Pancreas (tissue), 10 donors: ENCODE results near the gene ZDHHC16. TPM values are rescaled to one million over a fixed set of nuclear protein-coding genes. Genes with fewer than 3 reads are reported as not detected.
A peak's percentile ranks its signal among the peaks of the same experiment; 100 is the strongest.
"Not testable (repeated sequence)": the region's sequence is repeated elsewhere in the genome, so short reads cannot be mapped to it uniquely, and the experiment has no call there.

Experiments
- ATAC-seq, 4 donors: fragments of 200-7000 bp; cut with Tn5 transposase; one replicate each; pipeline versions ENCODE4 v1.8.0 to v1.9.1; 2020; ENCODE audit warnings: mild to moderate bottlenecking in 4 of 4, moderate library complexity in 4 of 4
- DNase-seq, 6 donors: peaks; one replicate each; pipeline ENCODE4 v3.0.0-alpha.2; 2020
- FAIRE-seq: peaks from 2 replicates; lab custom pipeline; 2012; peaks lifted over from hg19 to GRCh38; lab: Jason Lieb, UNC
- H3K27ac ChIP-seq, 4 donors: fragments of 200-600 bp; sonication (generic); 1 replicate in 3 of 4; 2 replicates in 1 of 4; pipeline versions ENCODE4 v1.5.0 to v1.8.0; 2020
- H3K27me3 ChIP-seq, 4 donors: fragments of 200-600 bp; one replicate each; pipeline ENCODE4 v1.8.0; 2021
- H3K36me3 ChIP-seq, 3 donors: fragments of 200-600 bp; sonication (generic) in 1 of 3; one replicate each; pipeline versions ENCODE4 v1.5.0 to v1.8.0; 2020 to 2021
- H3K4me1 ChIP-seq, 3 donors: fragments of 200-600 bp; one replicate each; pipeline ENCODE4 v1.8.0; 2021
- H3K4me3 ChIP-seq, 4 donors: fragments of 200-600 bp; sonication (generic) in 2 of 4; one replicate each; pipeline versions ENCODE4 v1.5.0 to v1.8.0; 2020 to 2021
- H3K9me3 ChIP-seq, 4 donors: fragments of 200-600 bp; one replicate each; pipeline ENCODE4 v1.8.0; 2021
- CTCF ChIP-seq, 4 donors: fragments of 200-600 bp; sonication (generic) in 3 of 4; IDR thresholded peaks; one replicate each; pipeline versions ENCODE4 v1.5.0 to v1.8.0; 2021; ENCODE audit warnings: antibody characterized with exemption in 4 of 4
- WGBS, 2 donors: extraction: QIAGEN DNeasy Blood & Tissue Kit; methylation state at CpG; one replicate each; pipeline ENCODE4 v1.1.7; 2013; 5-methylcytosine and 5-hydroxymethylcytosine counted together
- intact Hi-C, 3 donors: fragments of 100-400 bp; cut with DNase I; formaldehyde crosslinking; loops; one replicate each; pipeline versions ENCODE4 v1.11.1 to v1.14.2; 2022
- polyA plus RNA-seq, 2 donors: library from polyadenylated mRNA; stranded (reverse); fragments of 200-250 nt; gene quantifications; one replicate each; pipeline ENCODE4 v1.2.3, GENCODE V29; 2013
- total RNA-seq, 6 donors: library from RNA; stranded (reverse); fragmentation: NEBNext Ultra II Directional in 4 of 6; extraction: Animal tissue kit (Norgen Biotek cat#: 25700) in 4 of 6; gene quantifications; one replicate each; pipeline versions ENCODE4 v1.2.1 to v1.2.4, GENCODE V29; 2021 to 2023
- donor health status: healthy with polysubstance abuse.
- donor health status: DM: no; HTN: no; CAD: no; lungs with moderate emphysema.
- donor health status: DM: no; HTN: no; CAD: no.
- donor health status: control.
- donor health status: control.
- donor health status: Bipolar disorder and iron deficiency.
- donor health status: DM: yes; HTN: yes; CAD: no.
- donor health status: DM: no; HTN: no; CAD: no.
- donor health status: DM: no; HTN: no; CAD: no.
- donor health status: DM: yes; HTN: yes; CAD: no.

ZDHHC16 gene
- total and polyA plus RNA-seq, 8 donors: 11.4 to 22.7 (median 16.9) TPM

DNA sequence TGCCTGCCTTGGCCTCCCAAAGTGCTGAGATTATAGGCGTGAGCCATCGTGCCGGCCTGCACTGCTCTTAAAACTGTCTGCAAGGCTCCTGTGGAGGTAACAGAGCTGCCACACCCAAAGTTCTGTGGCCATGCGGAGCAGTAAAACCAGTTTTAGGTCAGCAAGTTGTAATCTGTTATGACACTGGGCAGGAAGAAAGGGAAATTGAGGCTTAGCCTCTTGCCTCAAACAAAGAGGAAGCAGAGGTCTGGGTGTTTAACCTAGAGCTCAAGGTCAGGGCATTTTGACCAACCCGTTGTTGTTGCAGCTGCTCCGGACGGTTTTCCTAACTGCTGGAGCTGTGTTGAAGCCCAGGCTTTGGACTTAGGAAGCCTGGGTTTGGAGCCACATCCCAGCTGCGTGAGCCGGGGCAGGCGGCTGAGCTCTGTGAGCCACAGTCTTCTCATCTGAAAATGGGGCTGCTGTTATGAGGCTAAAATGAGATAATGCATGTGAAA lies 37.4 kb upstream of the ZDHHC16 start:
- Histone ChIP-seq H3K27ac (no peak overlapping the region), H3K4me3 (no peak overlapping the region), H3K27me3 (no peaks in the 10 kb centered on the region), H3K9me3 (no peaks in the 10 kb centered on the region), H3K4me1 (peaks cover 0 to 4% (median 0%) of the 10 kb centered on the region in 3 donors), H3K36me3 (no peaks in the 10 kb centered on the region)
- 59 to 63% methylated on average over 10 of the region's 10 CpGs for WGBS, 2 donors
- FAIRE-seq (no peak), DNase-seq (no peak), ATAC-seq (peak in 1 of 4 donors; percentile 10)
- intact Hi-C loops: no loop called here
- TF ChIP-seq CTCF (IDR thresholded peaks at IDR 0.05): no peak

DNA sequence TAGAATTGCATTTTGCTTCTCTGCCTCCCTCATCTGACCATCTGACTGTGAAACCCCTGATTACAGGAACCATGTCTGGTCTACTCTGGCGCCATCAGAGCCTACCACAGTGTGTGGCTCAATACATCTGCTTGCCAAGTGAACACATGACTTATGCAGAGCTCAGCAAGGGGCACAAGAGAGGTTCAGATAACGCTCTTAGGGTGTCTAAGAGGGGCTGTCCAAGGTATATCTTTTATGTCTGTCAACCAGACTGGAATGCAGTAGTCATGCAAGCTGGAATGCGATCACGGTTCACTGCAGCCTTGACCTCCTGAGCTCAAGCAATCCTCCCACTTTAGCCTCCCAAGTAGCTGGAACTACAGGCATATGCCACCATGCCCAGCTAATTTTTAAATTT lies 34.6 kb upstream of the ZDHHC16 start:
- Histone ChIP-seq H3K27ac (no peak overlapping the region), H3K9me3 (no peaks in the 10 kb centered on the region), H3K4me3 (no peak overlapping the region), H3K27me3 (no peaks in the 10 kb centered on the region), H3K4me1 (peaks cover 0 to 4% (median 0%) of the 10 kb centered on the region in 3 donors), H3K36me3 (no peaks in the 10 kb centered on the region)
- 47 to 53% methylated on average over 4 of the region's 4 CpGs for WGBS, 2 donors
- ATAC-seq (no peak), FAIRE-seq (no peak), DNase-seq (no peak)
- no peak for TF ChIP-seq CTCF (IDR thresholded peaks at IDR 0.05)
- intact Hi-C loops: no loop called here

- no peak for TF ChIP-seq CTCF (IDR thresholded peaks at IDR 0.05)
- Histone ChIP-seq H3K27ac (no peak overlapping the region), H3K36me3 (no peaks in the 10 kb centered on the region), H3K4me3 (no peak overlapping the region), H3K27me3 (no peaks in the 10 kb centered on the region), H3K4me1 (no peaks in the 10 kb centered on the region), H3K9me3 (no peaks in the 10 kb centered on the region)
- 80 to 85% methylated on average over 10 of the region's 10 CpGs for WGBS, 2 donors
- ATAC-seq (no peak), DNase-seq (no peak), FAIRE-seq (no peak)
- intact Hi-C loops: no loop called here
Observed at GRCh38 chr10:97412891-97413304, 33.1 kb upstream of the ZDHHC16 start.

GRCh38 chr10:97416565-97416964 lies 29.4 kb upstream of the ZDHHC16 start:
- DNase-seq (peak in 1 of 6 donors; percentile 2), ATAC-seq (no peak), FAIRE-seq (no peak)
- intact Hi-C loops: no loop called here
- H3K27me3 ChIP-seq: no peaks in the 10 kb centered on the region
- no peaks in the 10 kb centered on the region for H3K4me1 ChIP-seq
- no peak for TF ChIP-seq CTCF (IDR thresholded peaks at IDR 0.05)
- H3K4me3 ChIP-seq: no peak overlapping the region
- H3K36me3 ChIP-seq: no peaks in the 10 kb centered on the region
- 71 to 72% methylated on average over 6 of the region's 6 CpGs for WGBS, 2 donors
- no peak overlapping the region for H3K27ac ChIP-seq
- no peaks in the 10 kb centered on the region for H3K9me3 ChIP-seq

DNA sequence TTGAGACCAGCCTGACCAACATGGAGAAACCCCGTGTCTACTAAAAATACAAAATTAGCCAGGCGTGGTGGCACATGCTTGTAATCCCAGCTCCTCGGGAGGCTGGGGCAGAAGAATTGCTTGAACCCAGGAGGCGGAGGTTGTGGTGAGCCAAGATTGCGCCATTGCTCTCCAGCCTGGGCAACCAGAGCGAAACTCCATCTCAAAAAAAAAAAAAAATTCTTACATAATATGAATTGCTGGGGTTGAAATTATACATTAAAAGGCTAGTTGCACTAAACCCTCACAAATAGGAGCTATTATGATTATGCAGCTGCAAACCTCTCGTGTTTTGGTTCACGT lies 22.2 kb upstream of the ZDHHC16 start:
- FAIRE-seq, H3K36me3 ChIP-seq, intact Hi-C loops, H3K9me3 ChIP-seq, H3K27ac ChIP-seq, ATAC-seq, H3K4me3 ChIP-seq, H3K27me3 ChIP-seq, DNase-seq: not testable (repeated sequence)
- H3K4me1 ChIP-seq: peaks cover 8 to 17% (median 14%) of the 10 kb centered on the region in 3 donors
- 83 to 89% methylated on average over 8 of the region's 8 CpGs for WGBS, 2 donors
